HG02973 (cell line): ENCODE measurements around the gene FOXD4.
"Not testable (repeated sequence)": the region's sequence is repeated elsewhere in the genome, so short reads cannot be mapped to it uniquely, and the experiment has no call there.

ENCODE experiments used
- ATAC-seq: cut with Tn5 transposase; IDR thresholded peaks from one replicate; pipeline ENCODE4 v1.9.1; 2021; ENCODE audit warnings: moderate library complexity; ENCODE audit not compliant: unreplicated experiment

Gene FOXD4

DNA sequence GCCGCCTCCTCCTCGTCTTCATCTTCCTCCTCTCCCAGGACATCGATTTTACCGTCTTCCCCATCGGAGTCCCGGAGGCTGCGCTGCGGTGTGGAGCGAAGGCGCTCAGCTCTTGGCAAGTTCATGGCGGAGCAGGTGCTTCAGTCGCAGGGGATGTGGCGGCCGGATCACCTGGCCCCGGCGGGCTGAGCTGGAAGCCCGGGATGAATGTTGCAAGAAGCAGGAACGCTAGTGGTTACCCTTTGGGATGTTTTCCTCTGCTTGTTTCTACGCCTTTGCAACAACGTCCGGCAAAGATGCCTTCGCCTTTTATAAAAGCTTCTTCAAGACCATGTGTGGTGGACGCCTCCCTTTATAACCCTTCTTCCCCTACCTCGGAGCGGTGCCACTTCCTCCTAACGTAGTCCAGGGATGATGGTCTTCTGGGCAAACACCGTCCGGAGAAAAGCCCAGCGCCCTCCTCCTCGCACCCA is at the start of gene FOXD4:
Gene FOXD4 (minus strand): TSS at position 423 of the 473 bp plus-strand sequence. CDS start 298 bp downstream, at position 125.
- not testable (repeated sequence) for ATAC-seq

DNA sequence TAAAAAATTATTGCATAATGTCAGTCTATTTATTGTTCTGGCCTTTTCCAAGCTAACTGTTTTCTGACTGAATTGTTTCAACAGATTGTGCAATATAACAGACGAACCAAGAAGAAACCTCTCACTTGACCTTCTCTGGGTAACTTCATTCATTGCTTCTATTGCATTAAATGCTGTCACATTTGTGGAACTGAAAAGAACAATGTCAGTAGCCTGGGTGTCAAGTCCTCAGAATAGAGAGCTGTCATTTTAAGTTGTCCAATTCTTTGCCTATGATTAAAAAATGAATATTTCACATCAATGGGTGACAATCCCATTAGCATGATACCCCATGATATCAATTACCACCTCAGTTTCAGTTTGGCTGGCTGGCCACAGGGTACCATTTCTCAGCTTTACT is 41.7 kb upstream of the FOXD4 start:
- not testable (repeated sequence) for ATAC-seq

DNA sequence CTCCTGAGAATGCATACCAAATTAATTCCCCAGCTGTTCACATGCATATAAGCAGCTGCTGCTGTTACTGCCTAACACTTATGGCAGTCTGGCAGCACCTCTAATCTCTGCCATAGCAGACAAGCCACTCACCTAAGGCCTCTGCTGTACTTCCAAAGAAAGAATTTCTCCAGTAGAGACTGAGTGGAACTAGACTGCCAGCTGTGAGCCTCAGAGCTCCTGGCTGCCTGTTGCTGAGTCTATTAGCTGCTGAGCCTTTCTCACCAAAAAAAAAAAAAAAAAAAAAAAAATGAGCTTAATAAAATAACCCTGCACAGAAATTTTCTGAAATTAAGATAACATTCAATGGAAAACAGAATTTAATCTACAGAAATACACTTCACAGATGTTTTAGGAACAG is 33.0 kb upstream of the FOXD4 start:
- not testable (repeated sequence) for ATAC-seq

DNA sequence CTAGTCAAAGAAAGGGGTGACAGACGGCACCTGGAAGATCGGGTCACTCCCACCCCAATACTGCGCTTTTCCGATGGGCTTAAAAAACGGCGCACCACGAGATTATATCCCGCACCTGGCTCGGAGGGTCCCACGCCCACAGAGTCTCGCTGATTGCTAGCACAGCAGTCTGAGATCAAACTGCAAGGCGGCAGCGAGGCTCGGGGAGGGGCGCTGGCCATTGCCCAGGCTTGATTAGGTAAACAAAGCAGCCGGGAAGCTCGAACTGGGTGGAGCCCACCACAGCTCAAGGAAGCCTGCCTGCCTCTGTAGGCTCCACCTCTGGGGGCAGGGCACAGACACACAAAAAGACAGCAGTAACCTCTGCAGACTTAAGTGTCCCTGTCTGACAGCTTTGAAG is 21.7 kb upstream of the FOXD4 start:
- ATAC-seq = not testable (repeated sequence)

DNA sequence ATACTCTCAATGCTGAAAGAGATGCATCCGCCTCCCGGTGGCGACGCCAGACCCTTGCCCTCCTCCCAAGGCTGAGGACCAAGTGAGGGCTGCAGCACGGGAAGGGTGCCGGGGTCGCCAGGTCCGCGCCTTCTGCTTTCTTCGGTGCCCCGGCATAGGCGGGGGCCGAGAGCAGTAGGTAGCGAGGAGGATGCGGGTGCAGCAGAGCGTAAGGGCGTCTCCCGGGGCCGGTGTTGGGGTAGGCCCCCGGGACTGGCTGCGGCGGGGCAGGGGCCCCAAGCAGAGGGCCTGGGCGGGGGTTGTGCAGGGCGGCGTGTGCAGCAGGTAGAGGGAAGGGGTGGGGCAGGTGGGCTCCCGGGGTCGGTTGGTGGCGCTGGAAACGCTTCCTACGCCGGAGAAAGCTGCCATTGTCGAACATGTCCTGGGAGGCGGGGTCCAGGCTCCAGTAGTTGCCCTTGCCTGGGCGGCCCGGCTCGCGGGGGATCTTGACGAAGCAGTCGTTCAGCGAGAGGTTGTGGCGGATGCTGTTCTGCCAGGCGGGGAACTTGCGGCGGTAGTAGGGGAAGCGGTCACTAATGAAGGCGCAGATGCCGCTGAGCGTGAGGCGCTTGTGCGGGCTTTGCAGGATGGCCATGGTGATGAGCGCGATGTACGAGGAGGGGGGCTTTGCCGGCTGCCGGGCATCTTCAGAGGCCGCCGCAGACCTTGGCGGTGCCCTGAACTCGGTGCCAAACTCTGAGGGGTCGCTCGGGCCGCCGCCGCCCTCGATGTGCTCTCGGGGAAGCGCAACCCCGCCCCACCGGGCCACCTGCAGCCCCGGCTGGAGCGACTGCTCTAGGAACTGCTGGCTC is 848 bp downstream of the FOXD4 start:
- ATAC-seq = not testable (repeated sequence)

DNA sequence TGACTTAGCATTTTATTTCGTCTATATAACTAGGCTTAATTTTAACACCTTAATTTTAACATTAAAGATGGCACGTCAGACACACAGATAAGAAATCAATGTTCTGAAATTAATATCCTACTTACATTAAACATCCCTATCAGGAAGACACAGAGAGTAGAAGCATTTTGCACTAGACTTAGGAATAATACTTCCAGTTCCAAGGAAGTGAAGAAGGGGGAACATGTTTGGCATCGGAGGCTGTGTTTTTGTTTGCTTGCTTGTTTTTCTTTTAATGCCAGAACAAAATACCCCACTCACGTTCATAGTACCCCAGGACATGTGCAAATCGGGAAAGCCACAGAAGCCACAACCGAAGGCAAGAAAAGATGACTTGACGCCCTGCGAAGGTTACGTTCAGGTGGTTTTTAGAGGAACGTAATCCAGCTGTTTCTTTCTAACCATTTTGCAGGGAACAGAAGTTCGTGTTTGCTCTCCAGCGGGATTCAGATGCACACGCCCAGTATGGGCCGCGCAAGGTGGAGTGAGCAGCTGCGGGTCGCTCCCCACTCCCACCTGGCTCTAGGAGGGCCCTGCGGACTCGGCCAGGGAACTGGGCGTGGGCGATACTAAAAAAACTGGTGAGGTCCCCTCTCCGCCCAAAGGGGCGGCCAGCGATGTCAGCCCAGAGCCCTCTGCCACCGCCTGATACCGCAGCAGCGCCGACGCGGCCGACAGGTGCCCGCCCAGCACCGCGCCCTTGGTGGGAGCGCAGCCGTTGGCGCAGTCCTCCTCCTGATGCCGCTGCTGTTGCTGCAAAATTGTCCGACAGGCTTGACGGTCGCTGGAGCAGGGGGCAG is 1.8 kb downstream of the FOXD4 start:
- ATAC-seq = not testable (repeated sequence)

DNA sequence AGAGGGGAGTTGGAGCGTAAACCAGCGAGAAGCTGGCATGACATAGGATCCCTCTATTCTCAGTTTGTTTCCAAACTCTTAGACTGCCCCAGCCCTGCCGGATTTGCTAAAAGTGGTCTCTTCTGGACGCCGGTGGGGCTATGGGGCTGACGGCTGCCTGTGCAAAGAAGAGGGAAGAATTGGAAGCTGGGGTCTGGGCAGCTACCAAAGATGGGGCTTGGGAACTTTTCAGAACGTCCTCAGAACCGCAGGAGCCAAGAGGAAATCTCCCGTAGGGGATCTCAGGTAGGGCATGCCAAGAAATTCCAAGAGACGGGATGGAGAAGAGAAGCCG is 3.1 kb downstream of the FOXD4 start:
- not testable (repeated sequence) for ATAC-seq

DNA sequence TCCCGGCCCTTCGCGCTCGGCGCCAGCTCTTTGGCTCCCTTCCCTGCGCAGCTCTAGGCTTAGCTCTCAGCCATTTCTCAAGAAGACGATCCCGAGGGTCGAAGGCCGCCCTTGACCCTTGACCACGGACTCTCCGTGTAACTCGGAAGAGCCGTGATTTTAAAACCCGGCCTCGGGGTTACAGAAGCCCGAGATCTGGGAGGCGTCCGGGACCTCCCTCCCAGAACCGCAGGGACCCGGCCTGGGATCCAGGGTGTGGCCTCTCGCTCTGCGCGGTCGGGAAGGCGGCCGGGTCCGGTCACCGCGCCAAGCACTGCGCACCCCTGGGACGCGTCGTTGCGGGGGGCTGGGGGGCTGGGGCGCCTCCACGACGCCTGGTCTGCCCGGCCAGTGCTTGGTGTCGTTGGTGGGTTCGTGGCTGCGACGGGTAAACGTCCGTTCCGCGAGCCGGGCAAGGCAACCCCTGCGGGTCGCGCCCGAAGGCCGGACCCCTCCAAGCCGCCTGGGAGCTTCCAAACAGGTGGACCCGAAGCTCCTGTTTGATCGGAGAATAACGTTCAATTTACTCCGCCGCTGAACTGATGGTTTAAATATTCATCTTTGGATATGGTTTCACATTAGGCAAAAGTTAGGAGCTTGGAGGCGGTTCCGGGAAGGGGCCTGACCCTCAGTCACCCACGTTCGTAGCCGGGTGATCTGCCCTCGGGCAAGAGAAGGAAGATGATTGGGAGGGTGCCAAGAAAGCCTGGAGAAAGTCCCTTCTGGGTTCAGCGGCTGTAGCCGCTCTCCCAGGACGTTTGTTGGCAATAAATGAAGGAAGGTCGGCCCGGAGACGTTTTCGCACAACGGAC is 3.7 kb downstream of the FOXD4 start:
- ATAC-seq = not testable (repeated sequence)

DNA sequence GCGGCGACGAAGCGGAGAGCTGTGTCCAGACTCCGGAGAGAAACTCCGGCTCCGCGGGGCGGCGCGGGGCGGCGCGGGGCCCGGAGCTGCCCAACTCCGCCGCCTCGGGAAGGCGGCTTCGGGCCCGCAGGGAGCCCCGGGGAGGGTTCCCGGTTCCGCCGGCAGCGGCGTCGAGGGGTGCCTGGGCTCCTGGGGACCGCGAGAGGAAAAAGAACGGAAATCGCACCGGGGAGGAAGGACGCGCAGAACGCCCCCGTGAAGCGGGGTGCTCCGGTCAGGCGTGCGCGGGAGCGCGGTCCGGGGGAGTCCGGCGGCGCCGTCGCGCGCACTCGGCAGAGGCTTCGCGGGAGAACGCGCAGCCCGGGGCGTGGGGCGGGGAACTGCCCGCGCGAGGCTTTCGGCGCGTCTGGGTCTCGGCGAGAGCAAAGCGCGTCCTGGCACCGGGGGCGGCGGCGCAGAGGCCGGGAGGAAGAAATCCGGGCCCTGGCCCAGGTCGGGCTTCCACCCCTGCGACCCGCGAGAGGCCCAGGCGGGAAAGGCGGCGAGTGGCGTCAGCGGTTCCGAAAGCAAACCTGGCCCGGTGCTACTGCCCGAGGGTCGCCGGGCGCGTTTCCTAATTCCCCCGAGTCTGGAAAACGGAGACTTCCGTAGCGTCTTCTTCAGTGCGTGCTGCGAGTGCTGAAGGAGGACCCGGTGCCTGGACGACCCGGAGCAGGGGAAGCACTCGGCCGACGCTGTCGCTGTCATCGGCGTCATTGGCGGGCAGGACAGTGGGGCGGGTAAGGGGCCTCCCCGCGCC is 4.5 kb downstream of the FOXD4 start:
- not testable (repeated sequence) for ATAC-seq

DNA sequence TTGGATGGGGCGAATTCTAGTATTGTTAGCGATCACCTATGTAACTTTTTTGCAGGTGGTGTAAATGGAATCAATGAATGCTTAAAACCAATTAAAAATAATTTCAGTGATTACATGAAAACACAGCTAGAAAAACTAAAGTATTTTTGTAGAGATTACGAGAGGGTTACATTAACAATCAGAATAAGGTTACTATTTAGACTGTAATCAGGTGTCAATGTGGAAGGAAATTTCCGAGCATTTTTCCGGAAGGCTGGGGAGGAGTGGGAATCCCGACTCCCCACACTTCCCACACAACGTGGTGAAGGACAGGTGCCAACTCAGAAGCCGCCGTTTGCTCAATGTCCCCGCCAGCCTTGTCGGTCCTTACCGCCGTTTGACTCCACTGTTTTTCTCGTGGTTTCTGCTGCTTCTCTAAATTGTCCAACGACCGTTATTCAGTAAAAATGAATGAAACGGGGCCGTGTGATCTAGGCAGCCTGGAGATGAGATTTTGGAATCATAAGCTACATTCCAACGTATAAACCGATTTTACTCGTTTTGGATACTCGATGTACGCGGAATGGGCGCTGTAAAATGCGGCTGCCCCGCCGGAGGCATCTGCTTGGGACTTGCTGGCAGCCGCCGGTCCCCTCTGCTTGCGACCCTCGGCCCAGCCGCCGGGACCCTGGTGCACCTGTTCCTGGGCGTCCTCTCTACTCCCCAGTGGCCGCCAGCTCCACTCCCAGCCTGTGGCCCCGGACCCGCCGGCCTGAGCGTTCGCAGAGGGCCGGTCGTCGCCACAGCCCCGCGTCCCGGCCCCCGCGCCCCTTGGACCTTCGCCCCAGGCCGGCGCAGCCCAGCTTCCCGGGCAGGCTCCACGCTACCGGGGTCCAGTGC is 5.4 kb downstream of the FOXD4 start:
- not testable (repeated sequence) for ATAC-seq

DNA sequence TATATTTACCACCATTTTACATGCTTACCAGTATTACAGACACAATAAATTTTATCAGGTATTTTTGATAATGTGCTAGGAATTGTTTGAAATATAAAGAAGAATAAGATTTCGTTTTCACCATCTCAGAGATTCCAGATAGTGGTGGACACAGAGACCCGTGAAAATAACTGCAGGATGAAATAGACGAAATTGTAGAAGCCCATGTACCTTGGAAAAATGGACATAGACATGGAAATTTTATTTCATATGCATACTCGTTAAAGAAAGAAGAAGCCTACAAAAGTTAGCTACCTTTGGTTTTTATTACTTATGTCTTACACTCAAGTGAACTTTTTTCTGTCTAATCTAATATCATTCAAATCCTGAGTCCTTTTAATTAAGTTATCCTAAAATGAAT is 7.5 kb downstream of the FOXD4 start:
- ATAC-seq = not testable (repeated sequence)

DNA sequence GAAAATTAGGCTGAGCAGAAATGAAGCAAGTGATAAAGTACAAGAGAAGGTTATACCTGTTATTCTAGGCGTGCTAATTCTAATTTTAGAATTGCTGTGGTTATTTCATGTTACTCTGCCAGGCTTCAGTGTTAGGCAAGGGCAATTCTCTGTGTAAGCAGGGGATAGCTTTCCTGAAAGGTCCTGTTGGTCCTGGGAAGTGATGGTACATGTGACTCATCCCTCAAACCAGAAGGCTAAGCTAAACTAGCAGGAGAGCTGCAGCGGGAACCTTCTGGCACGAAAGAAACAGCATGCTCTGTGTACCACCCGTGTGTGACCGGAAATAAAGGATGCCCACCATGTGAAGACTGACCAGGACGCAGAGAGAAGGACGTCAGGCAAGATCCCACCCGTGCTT is 8.7 kb downstream of the FOXD4 start:
- not testable (repeated sequence) for ATAC-seq

DNA sequence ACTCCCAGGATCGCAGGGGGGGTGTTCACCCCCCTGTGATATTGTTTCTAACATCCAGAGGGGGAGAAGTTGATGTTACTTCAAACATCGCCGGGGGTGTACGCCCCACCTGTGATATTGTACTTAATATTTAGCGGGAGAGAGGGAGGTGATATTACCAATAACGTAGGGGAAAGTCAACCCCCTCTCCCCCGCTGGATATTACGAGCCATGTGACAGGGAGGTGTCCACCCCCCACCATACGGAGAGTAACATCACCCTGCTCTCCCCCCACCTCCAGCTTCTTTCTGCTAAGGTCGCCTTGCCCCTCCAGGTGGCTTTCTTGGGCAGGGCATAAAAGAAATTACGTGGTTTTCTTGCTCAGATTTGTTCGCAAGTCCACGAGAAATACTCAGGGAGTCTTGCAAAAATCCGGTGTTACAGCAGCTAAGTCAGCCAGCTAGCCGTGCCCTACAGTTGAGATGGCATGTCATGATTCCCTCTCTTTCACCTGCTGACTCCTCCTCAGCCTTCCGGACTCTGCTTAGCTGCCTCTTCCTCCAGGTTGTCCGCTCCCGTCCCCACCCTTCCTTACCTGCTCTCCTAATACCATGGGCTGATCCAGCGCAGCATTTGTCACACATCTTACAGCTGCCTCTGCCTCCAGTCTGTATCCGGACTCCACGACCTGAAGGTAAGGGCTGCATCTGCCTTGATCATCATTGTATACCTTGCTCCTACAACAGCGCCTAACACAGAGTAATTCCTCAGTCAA is 9.3 kb downstream of the FOXD4 start:
- not testable (repeated sequence) for ATAC-seq

DNA sequence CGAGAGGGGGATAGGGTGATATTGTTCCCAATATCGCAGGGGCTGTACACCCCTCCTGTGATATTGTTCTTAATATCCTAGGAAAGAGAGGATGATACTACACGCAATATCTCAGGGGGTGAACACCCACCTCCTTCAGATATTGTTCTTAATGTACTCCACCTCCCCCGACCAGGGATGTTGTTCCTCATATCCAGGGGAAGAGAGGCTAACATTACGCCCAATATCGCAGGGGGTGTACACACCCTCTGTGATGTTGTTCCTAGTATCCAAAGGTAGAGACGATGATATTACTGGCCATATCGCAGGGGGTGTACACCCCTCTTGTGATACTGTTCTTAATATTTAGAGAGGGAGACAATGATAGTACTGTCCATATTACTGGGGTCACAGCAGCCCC is 12.2 kb downstream of the FOXD4 start:
- ATAC-seq = not testable (repeated sequence)

DNA sequence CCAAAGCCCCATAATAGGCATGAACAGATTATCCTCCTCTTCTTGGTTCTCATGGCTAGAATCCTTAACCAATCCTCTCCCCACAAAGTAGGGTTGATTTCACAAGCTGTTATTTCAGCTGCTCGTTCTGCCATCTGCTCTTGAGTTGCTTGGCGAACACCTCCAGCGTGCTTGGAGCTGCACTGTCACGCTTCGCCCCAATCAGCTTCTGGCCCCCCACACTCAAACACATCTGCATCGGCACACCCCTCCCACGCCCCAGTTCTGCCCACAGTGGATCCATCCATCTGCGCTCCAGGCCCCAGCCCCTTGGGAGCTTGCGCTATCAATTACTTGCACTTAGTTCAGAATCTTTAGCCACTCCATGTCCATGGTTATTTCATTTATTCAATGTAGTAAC is 17.8 kb downstream of the FOXD4 start:
- ATAC-seq = not testable (repeated sequence)

DNA sequence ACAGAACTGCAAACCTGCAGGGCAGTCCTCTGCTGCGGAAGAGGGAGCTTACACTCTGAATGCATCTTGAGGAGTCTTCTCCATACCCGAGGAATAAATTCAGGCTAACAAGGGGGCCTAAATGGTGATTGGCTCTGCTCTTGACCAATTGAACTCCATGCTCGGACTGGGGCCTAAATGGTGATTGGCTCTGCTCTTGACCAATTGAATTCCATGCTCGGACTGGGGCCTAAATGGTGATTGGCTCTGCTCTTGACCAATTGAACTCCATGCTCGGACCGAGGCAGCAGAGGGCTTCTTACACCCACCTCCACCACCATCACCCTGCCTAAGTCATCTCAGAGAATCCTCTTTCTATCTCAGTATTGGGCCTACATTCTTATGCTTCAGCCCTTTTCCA is 18.4 kb downstream of the FOXD4 start:
- ATAC-seq = not testable (repeated sequence)

DNA sequence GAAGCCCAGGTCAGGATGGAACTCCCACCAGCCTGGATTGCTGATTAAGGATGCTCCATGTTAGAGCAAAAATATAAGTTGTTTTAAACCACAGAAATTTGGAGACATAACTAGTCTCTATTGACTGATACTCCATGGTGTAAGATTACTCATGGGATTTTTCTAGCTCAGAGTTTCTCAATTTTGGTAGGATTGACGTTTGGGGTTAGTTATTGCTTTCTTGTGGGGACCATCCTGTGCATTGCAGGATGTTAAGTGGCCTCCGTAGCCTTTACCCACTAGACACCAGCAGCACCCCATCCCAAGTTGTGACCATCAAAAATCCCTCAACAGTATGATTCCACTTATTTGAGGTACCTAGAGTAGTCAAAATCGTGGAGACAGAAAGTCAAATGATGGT is 19.4 kb downstream of the FOXD4 start:
- not testable (repeated sequence) for ATAC-seq

DNA sequence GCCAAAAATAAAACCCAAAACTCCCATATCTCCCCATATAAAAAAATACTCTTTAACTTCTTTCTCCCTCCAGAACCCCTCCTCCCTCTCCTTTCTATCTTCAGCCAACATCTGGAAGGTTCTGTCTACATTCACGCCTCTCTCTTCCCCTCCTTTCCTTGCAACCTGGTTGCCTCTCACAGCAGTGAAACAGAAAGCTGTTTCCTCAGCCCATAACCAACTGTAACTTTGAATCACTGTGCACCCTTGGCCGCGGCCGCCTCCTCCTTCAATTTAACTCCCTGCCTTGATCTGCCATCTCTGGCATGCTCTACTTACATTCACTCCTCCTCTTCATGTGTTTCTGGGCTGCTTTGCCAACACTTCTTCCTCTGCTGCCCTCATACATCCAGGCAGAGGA is 23.2 kb downstream of the FOXD4 start:
- not testable (repeated sequence) for ATAC-seq
